Ascending aorta (tissue), 2 donors: Measurements from ENCODE around the gene EDIL3. TPM values are rescaled to one million over a fixed set of nuclear protein-coding genes. Genes with fewer than 3 reads are reported as not detected.
A peak's percentile ranks its signal among the peaks of the same experiment; 100 is the strongest.

Experiments
- DNase-seq, 2 donors: peaks; one replicate each; pipeline ENCODE4 v3.0.0-alpha.2; 2019; ENCODE audit warnings: low spot score in 2 of 2
- H3K27ac ChIP-seq, 2 donors: fragments of 200-600 bp; sonication (generic); one replicate each; pipeline ENCODE4 v1.5.1; 2016 to 2017; ENCODE audit warnings: mild to moderate bottlenecking in 1 of 2
- H3K27me3 ChIP-seq: fragments of 200-600 bp; sonication (generic); one replicate; pipeline ENCODE4 v1.5.1; 2017
- H3K36me3 ChIP-seq, 2 donors: fragments of 200-600 bp; sonication (generic); one replicate each; pipeline ENCODE4 v1.5.1; 2016
- H3K4me1 ChIP-seq, 2 donors: fragments of 200-600 bp; sonication (generic); one replicate each; pipeline ENCODE4 v1.5.1; 2016 to 2017; ENCODE audit warnings: mild to moderate bottlenecking in 1 of 2
- H3K4me3 ChIP-seq, 2 donors: fragments of 200-600 bp; sonication (generic); one replicate each; pipeline ENCODE4 v1.5.1; 2016 to 2017; ENCODE audit warnings: mild to moderate bottlenecking in 1 of 2
- H3K9me3 ChIP-seq, 2 donors: fragments of 200-600 bp; sonication (generic); one replicate each; pipeline ENCODE4 v1.5.1; 2016
- CTCF ChIP-seq, 3 experiments: fragments of 200-600 bp in 2 of 3; fragments of 450-650 bp in 1 of 3; sonication (generic) in 2 of 3; IDR thresholded peaks; one replicate each; pipeline ENCODE4 v1.5.1; 2016 to 2019; ENCODE audit warnings: antibody characterized with exemption in 3 of 3, mild to moderate bottlenecking in 1 of 3, moderate library complexity in 1 of 3
- intact Hi-C: fragments of 100-400 bp; cut with DNase I; formaldehyde crosslinking; loops from one replicate; pipeline ENCODE4 v1.15.1; 2023
- total RNA-seq: library from RNA; depleted of rRNA; stranded (reverse); fragments of >200 nt; gene quantifications from one replicate; pipeline ENCODE4 v1.1.0, GENCODE V29; 2016

Gene EDIL3
- total RNA-seq, 1 donor from 2014 or later = 68.1 TPM

GRCh38 chr5:84274585-84275468 is 109.9 kb downstream of the EDIL3 start:
- no peak for DNase-seq

GRCh38 chr5:84273517-84273883 is 111.2 kb downstream of the EDIL3 start:
- Histone ChIP-seq H3K36me3 (no peaks in the 10 kb centered on the region), H3K27ac (no peak overlapping the region), H3K4me3 (no peak overlapping the region), H3K27me3 (no peaks in the 10 kb centered on the region), H3K9me3 (no peaks in the 10 kb centered on the region), H3K4me1 (no peaks in the 10 kb centered on the region)
- no peak for DNase-seq
- no peak for TF ChIP-seq CTCF (IDR thresholded peaks at IDR 0.05)
- intact Hi-C loops = no loop called here

More at GRCh38 chr5:84274585-84275468, 109.9 kb downstream of the EDIL3 start:
- Histone ChIP-seq H3K9me3 (no peaks in the 10 kb centered on the region), H3K27me3 (no peaks in the 10 kb centered on the region), H3K4me1 (no peaks in the 10 kb centered on the region), H3K4me3 (no peak overlapping the region), H3K27ac (no peak overlapping the region), H3K36me3 (no peaks in the 10 kb centered on the region)
- intact Hi-C loops = loop anchor here (5.0 kb wide), 1 partner anchor 107 kb away; the partner anchor contains the start of gene EDIL3
- peak in 2 of 3 experiments; percentile 49 to 61 for TF ChIP-seq CTCF (IDR thresholded peaks at IDR 0.05)

GRCh38 chr5:84272771-84273516 is 111.7 kb downstream of the EDIL3 start:
- no peak for TF ChIP-seq CTCF (IDR thresholded peaks at IDR 0.05)
- no peaks in the 10 kb centered on the region for H3K27me3 ChIP-seq
- no peak overlapping the region for H3K27ac ChIP-seq
- no peaks in the 10 kb centered on the region for H3K36me3 ChIP-seq
- H3K4me3 ChIP-seq = no peak overlapping the region
- DNase-seq = no peak
- intact Hi-C loops = no loop called here
- no peaks in the 10 kb centered on the region for H3K9me3 ChIP-seq
- H3K4me1 ChIP-seq = no peaks in the 10 kb centered on the region

GRCh38 chr5:84265739-84266550 is 118.7 kb downstream of the EDIL3 start:
- Histone ChIP-seq H3K9me3 (no peaks in the 10 kb centered on the region), H3K4me3 (no peak overlapping the region), H3K27me3 (no peaks in the 10 kb centered on the region), H3K36me3 (no peaks in the 10 kb centered on the region), H3K4me1 (no peaks in the 10 kb centered on the region), H3K27ac (no peak overlapping the region)
- intact Hi-C loops = no loop called here
- DNase-seq = no peak
- no peak for TF ChIP-seq CTCF (IDR thresholded peaks at IDR 0.05)

GRCh38 chr5:84265130-84265529 is 119.5 kb downstream of the EDIL3 start:
- intact Hi-C loops = no loop called here

More at GRCh38 chr5:84265130-84265529, 119.5 kb downstream of the EDIL3 start:
- no peak overlapping the region for H3K27ac ChIP-seq
- no peaks in the 10 kb centered on the region for H3K9me3 ChIP-seq
- H3K27me3 ChIP-seq = no peaks in the 10 kb centered on the region
- no peaks in the 10 kb centered on the region for H3K4me1 ChIP-seq
- no peaks in the 10 kb centered on the region for H3K36me3 ChIP-seq
- H3K4me3 ChIP-seq = no peak overlapping the region
- TF ChIP-seq CTCF (IDR thresholded peaks at IDR 0.05) = no peak
- DNase-seq = no peak
